Tibial artery (tissue), 4 donors: ENCODE data around the gene FLRT2.

ENCODE experiments used
- DNase-seq, 2 donors: peaks; one replicate each; pipeline ENCODE4 v3.0.0-alpha.2; 2019
- H3K27ac ChIP-seq, 2 donors: fragments of 200-600 bp; sonication (generic) in 1 of 2; 1 replicate in 1 of 2; 2 replicates in 1 of 2; pipeline ENCODE4 v1.5.1; 2018 to 2019; ENCODE audit warnings: mild to moderate bottlenecking in 1 of 2
- H3K27me3 ChIP-seq, 2 donors: fragments of 200-600 bp; sonication (generic) in 1 of 2; one replicate each; pipeline versions ENCODE4 v1.5.1 to v1.6.0; 2016 to 2019
- H3K36me3 ChIP-seq, 3 donors: fragments of 200-600 bp; sonication (generic) in 2 of 3; one replicate each; pipeline ENCODE4 v1.5.1; 2016 to 2019; ENCODE audit warnings: mild to moderate bottlenecking in 2 of 3
- H3K4me1 ChIP-seq, 4 donors: fragments of 200-600 bp; sonication (generic) in 2 of 4; 1 replicate in 3 of 4; 2 replicates in 1 of 4; pipeline ENCODE4 v1.5.1; 2016 to 2019
- H3K4me3 ChIP-seq, 2 donors: fragments of 200-600 bp; sonication (generic) in 1 of 2; 1 replicate in 1 of 2; 2 replicates in 1 of 2; pipeline ENCODE4 v1.5.1; 2018 to 2019; ENCODE audit warnings: mild to moderate bottlenecking in 2 of 2
- H3K9me3 ChIP-seq, 3 donors: fragments of 200-600 bp; sonication (generic) in 1 of 3; one replicate each; pipeline ENCODE4 v1.5.1; 2016 to 2019
- intact Hi-C: fragments of 100-400 bp; cut with DNase I; formaldehyde crosslinking; loops from one replicate; pipeline ENCODE4 v1.15.0; 2023; ENCODE audit warnings: low total_unique reads
- TF ChIP-seq, protein P1 (sequence below), 2 experiments: fragments of 200-600 bp in 1 of 2; fragments of 450-650 bp in 1 of 2; IDR thresholded peaks; one replicate each; pipeline ENCODE4 v1.5.1; 2017 to 2019; ENCODE audit warnings: antibody characterized with exemption in 2 of 2, mild to moderate bottlenecking in 1 of 2, moderate library complexity in 1 of 2

The FLRT2 gene

DNA sequence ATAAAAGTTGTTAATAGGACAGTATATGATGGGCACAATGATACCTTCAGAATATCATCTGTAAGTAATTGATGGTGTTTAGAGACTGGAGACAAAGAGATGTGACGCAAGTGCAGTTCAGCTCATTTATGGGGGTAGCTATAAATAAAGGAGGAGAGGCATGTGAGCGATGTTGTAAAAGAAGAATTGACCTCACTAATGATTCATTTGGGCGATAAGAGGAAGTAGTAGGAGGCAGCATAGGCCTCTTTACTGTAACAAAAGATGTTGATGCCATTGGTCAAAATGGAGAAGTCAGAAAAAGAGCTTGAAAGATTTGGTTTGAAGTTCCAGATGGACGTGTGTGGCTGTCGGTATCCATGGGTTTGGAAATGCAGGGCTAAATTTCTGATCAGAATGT lies 70.0 kb downstream of the FLRT2 start:
- Histone ChIP-seq H3K9me3 (no peaks in the 10 kb centered on the region), H3K4me1 (peaks cover 0 to 7% (median 0%) of the 10 kb centered on the region in 4 donors), H3K4me3 (no peak overlapping the region), H3K27ac (no peak overlapping the region), H3K36me3 (no peaks in the 10 kb centered on the region), H3K27me3 (no peaks in the 10 kb centered on the region)
- no peak for DNase-seq
- intact Hi-C loops, result no loop called here
- TF ChIP-seq, protein P1, sequence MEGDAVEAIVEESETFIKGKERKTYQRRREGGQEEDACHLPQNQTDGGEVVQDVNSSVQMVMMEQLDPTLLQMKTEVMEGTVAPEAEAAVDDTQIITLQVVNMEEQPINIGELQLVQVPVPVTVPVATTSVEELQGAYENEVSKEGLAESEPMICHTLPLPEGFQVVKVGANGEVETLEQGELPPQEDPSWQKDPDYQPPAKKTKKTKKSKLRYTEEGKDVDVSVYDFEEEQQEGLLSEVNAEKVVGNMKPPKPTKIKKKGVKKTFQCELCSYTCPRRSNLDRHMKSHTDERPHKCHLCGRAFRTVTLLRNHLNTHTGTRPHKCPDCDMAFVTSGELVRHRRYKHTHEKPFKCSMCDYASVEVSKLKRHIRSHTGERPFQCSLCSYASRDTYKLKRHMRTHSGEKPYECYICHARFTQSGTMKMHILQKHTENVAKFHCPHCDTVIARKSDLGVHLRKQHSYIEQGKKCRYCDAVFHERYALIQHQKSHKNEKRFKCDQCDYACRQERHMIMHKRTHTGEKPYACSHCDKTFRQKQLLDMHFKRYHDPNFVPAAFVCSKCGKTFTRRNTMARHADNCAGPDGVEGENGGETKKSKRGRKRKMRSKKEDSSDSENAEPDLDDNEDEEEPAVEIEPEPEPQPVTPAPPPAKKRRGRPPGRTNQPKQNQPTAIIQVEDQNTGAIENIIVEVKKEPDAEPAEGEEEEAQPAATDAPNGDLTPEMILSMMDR (IDR thresholded peaks at IDR 0.05), result no peak

DNA sequence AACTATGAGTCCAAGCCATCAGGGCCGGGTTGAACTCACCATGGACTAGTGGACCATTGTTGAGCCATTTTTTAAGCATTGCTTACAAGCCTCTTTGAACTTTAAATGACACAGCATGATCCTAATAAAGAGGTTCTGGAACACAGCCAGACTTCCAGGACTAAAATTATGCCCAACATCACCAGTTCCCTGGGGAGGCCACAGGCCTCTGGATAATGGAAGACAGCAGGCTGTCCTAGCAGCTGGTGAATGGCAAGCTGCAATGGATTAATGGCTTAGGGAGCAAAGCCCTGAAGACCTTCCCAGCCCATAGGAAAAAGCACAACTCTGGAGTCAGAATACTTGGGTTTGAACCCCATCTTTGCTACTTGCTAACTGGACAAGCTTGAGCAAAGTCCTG lies 71.3 kb downstream of the FLRT2 start:
- H3K27ac ChIP-seq, result no peak overlapping the region
- no peak for DNase-seq
- TF ChIP-seq, protein P1 (IDR thresholded peaks at IDR 0.05), result no peak
- H3K4me3 ChIP-seq, result no peak overlapping the region
- H3K4me1 ChIP-seq, result peaks cover 0 to 7% (median 0%) of the 10 kb centered on the region in 4 donors
- H3K9me3 ChIP-seq, result no peaks in the 10 kb centered on the region
- intact Hi-C loops, result no loop called here
- H3K36me3 ChIP-seq, result no peaks in the 10 kb centered on the region
- no peaks in the 10 kb centered on the region for H3K27me3 ChIP-seq

- intact Hi-C loops, result no loop called here
- no peaks in the 10 kb centered on the region for H3K27me3 ChIP-seq
- no peak overlapping the region for H3K27ac ChIP-seq
- no peaks in the 10 kb centered on the region for H3K9me3 ChIP-seq
- peaks cover 0 to 7% (median 0%) of the 10 kb centered on the region in 4 donors for H3K4me1 ChIP-seq
- H3K4me3 ChIP-seq, result no peak overlapping the region
- no peaks in the 10 kb centered on the region for H3K36me3 ChIP-seq
- no peak for DNase-seq
- TF ChIP-seq, protein P1 (IDR thresholded peaks at IDR 0.05), result no peak
Observed at GRCh38 chr14:85601690-85602089, 71.7 kb downstream of the FLRT2 start.

- H3K9me3 ChIP-seq, result no peaks in the 10 kb centered on the region
- no peak overlapping the region for H3K27ac ChIP-seq
- H3K4me1 ChIP-seq, result peaks cover 0 to 7% (median 0%) of the 10 kb centered on the region in 4 donors
- no peak for DNase-seq
- no peaks in the 10 kb centered on the region for H3K27me3 ChIP-seq
- H3K4me3 ChIP-seq, result no peak overlapping the region
- TF ChIP-seq, protein P1 (IDR thresholded peaks at IDR 0.05), result no peak
- no peaks in the 10 kb centered on the region for H3K36me3 ChIP-seq
- intact Hi-C loops, result no loop called here
Observed at GRCh38 chr14:85602345-85602744, 72.4 kb downstream of the FLRT2 start.

DNA sequence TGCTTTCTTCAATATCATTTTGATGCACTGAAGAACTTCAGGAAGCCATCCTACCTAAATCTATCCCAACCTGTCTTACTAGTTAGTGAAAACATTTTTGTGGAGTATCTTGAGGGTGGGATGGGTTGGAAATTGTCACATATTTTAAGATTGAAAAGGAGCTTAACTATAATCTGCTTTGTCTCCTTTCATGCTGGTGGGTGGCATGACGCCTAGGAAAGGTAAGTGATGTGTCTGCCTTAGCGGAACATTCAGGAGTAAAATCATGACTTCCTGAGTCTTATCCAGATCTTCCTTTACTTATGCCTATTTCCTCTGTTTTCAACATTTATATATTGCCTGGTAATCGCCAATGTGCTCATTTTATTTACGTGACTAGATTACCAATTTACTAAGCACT lies 74.1 kb downstream of the FLRT2 start:
- no peaks in the 10 kb centered on the region for H3K9me3 ChIP-seq
- no peaks in the 10 kb centered on the region for H3K36me3 ChIP-seq
- no peak overlapping the region for H3K27ac ChIP-seq
- DNase-seq, result no peak
- H3K4me1 ChIP-seq, result peaks cover 0 to 7% (median 0%) of the 10 kb centered on the region in 4 donors
- no peaks in the 10 kb centered on the region for H3K27me3 ChIP-seq
- TF ChIP-seq, protein P1 (IDR thresholded peaks at IDR 0.05), result no peak
- no peak overlapping the region for H3K4me3 ChIP-seq
- intact Hi-C loops, result no loop called here

DNA sequence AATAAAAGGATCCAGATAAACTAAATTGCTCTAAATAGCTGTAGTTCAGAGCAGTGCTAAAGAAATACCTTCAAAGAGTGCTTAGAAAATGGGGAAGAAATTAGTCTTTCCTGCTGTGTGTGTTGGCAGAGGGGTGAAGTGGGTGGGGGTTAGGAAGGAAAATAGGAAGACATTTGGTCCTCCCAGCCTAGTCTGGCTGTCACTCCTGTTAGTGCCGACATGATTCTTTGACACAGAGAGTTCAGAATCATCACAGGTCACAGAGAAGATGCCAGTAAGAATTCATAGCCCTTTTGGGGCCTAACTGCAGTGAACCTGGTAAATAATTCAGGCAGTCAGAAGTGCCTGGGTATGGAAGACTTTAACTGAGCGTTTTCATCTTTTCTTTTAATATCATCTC lies 74.8 kb downstream of the FLRT2 start:
- no peaks in the 10 kb centered on the region for H3K36me3 ChIP-seq
- no peak overlapping the region for H3K27ac ChIP-seq
- no peaks in the 10 kb centered on the region for H3K27me3 ChIP-seq
- no peak overlapping the region for H3K4me3 ChIP-seq
- TF ChIP-seq, protein P1 (IDR thresholded peaks at IDR 0.05), result no peak
- peaks cover 0 to 7% (median 0%) of the 10 kb centered on the region in 4 donors for H3K4me1 ChIP-seq
- intact Hi-C loops, result no loop called here
- no peaks in the 10 kb centered on the region for H3K9me3 ChIP-seq
- DNase-seq, result no peak
